ENCODE results near the gene BEST4. TPM values are rescaled to one million over a fixed set of nuclear protein-coding genes. Genes with fewer than 3 reads are reported as not detected.

Gene BEST4
- total and polyA plus RNA-seq, 2 of the 13 experiments (the other 11 are each of a cell fraction or from before 2014, with no cell fraction given), result 0.77 to 1.4 TPM

GRCh38 chr1:44775078-44775929 is 12.7 kb downstream of the BEST4 start, which contains the start of gene RPS8 (continued):
- TF ChIP-seq ARNT2 (CRISPR knock-in tag; IDR thresholded peaks at IDR 0.05; ENCODE audit: low read depth) (no peak), ZFP90 (CRISPR knock-in tag; IDR thresholded peaks at IDR 0.05; ENCODE audit: borderline replicate concordance) (peak; percentile 87; the same call in 1 of the 2 replicates), HCFC1 (IDR thresholded peaks at IDR 0.05; ENCODE audit: low read depth, low read length) (peak; percentile 72), ZNF737 (CRISPR knock-in tag; IDR thresholded peaks at IDR 0.05; ENCODE audit: borderline replicate concordance) (no peak), HBP1 (CRISPR knock-in tag; IDR thresholded peaks at IDR 0.05; ENCODE audit: low read depth) (peak; percentile 87; the same call in 1 of the 2 replicates), ZNF256 (CRISPR knock-in tag; conservative IDR thresholded peaks at IDR 0.05) (peak; percentile 96), ZNF572 (CRISPR knock-in tag; IDR thresholded peaks at IDR 0.05) (no peak), ZUFSP (CRISPR knock-in tag; IDR thresholded peaks at IDR 0.05; ENCODE audit: borderline replicate concordance) (no peak), MAF1 (CRISPR knock-in tag; IDR thresholded peaks at IDR 0.05; ENCODE audit: borderline replicate concordance) (no peak; the same call in none of the 2 replicates), RARG (CRISPR knock-in tag; IDR thresholded peaks at IDR 0.05; ENCODE audit: low read depth) (no peak), ZNF143 (CRISPR knock-in tag; IDR thresholded peaks at IDR 0.05) (peak; percentile 89), NAIF1 (CRISPR knock-in tag; IDR thresholded peaks at IDR 0.05; ENCODE audit: borderline replicate concordance) (peak; percentile 83; the same call in 1 of the 2 replicates), BCL6 (CRISPR knock-in tag; IDR thresholded peaks at IDR 0.05) (no peak; the same call in 1 of the 2 replicates), REL (CRISPR knock-in tag; conservative IDR thresholded peaks at IDR 0.05) (no peak; the same call in 1 of the 2 replicates), ZSCAN20 (CRISPR knock-in tag; IDR thresholded peaks at IDR 0.05; ENCODE audit: borderline replicate concordance) (peak; percentile 42; the same call in 1 of the 2 replicates), GABPA (IDR thresholded peaks at IDR 0.05; ENCODE audit: low read depth, low read length) (no peak), GABPA (CRISPR knock-in tag; IDR thresholded peaks at IDR 0.05; ENCODE audit: low read depth) (peak; percentile 58; the same call in 1 of the 2 replicates), ZNF20 (CRISPR knock-in tag; IDR thresholded peaks at IDR 0.05) (no peak), TCF7L2 (IDR thresholded peaks at IDR 0.05; ENCODE audit: low read depth, low read length) (no peak), TAF1 (CRISPR knock-in tag; IDR thresholded peaks at IDR 0.05) (peak; percentile 99), ZNF441 (CRISPR knock-in tag; IDR thresholded peaks at IDR 0.05; ENCODE audit: borderline replicate concordance) (no peak; the same call in 1 of the 2 replicates), ZIK1 (CRISPR knock-in tag; IDR thresholded peaks at IDR 0.05; ENCODE audit: borderline replicate concordance, low read depth) (no peak)
- TF ChIP-seq, protein P1, sequence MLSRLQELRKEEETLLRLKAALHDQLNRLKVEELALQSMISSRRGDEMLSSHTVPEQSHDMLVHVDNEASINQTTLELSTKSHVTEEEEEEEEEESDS (CRISPR knock-in tag; IDR thresholded peaks at IDR 0.05; ENCODE audit: borderline replicate concordance), result no peak; the same call in 1 of the 2 replicates
- TF ChIP-seq, protein P2, sequence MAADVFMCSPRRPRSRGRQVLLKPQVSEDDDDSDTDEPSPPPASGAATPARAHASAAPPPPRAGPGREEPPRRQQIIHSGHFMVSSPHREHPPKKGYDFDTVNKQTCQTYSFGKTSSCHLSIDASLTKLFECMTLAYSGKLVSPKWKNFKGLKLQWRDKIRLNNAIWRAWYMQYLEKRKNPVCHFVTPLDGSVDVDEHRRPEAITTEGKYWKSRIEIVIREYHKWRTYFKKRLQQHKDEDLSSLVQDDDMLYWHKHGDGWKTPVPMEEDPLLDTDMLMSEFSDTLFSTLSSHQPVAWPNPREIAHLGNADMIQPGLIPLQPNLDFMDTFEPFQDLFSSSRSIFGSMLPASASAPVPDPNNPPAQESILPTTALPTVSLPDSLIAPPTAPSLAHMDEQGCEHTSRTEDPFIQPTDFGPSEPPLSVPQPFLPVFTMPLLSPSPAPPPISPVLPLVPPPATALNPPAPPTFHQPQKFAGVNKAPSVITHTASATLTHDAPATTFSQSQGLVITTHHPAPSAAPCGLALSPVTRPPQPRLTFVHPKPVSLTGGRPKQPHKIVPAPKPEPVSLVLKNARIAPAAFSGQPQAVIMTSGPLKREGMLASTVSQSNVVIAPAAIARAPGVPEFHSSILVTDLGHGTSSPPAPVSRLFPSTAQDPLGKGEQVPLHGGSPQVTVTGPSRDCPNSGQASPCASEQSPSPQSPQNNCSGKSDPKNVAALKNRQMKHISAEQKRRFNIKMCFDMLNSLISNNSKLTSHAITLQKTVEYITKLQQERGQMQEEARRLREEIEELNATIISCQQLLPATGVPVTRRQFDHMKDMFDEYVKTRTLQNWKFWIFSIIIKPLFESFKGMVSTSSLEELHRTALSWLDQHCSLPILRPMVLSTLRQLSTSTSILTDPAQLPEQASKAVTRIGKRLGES (CRISPR knock-in tag; IDR thresholded peaks at IDR 0.05; ENCODE audit: borderline replicate concordance), result no peak; the same call in 1 of the 2 replicates

Data from HepG2 (cell line).